ENCODE results near the gene CTH. TPM values are rescaled to one million over a fixed set of nuclear protein-coding genes. Genes with fewer than 3 reads are reported as not detected.
"Not testable (repeated sequence)": the region's sequence is repeated elsewhere in the genome, so short reads cannot be mapped to it uniquely, and the experiment has no call there.

Gene CTH
- total RNA-seq: 10 to 100 TPM; 32.3 to 85.7 (median 49.0) TPM
- long read RNA-seq, transcript CTH-202 (12 exons, 1,805 nt): major isoform, 29 of 37 reads
- long read RNA-seq, partial matches to known transcripts: 6 of 37 reads
- long read RNA-seq, other reads (novel, unspliced or antisense): 2 of 37 reads

DNA sequence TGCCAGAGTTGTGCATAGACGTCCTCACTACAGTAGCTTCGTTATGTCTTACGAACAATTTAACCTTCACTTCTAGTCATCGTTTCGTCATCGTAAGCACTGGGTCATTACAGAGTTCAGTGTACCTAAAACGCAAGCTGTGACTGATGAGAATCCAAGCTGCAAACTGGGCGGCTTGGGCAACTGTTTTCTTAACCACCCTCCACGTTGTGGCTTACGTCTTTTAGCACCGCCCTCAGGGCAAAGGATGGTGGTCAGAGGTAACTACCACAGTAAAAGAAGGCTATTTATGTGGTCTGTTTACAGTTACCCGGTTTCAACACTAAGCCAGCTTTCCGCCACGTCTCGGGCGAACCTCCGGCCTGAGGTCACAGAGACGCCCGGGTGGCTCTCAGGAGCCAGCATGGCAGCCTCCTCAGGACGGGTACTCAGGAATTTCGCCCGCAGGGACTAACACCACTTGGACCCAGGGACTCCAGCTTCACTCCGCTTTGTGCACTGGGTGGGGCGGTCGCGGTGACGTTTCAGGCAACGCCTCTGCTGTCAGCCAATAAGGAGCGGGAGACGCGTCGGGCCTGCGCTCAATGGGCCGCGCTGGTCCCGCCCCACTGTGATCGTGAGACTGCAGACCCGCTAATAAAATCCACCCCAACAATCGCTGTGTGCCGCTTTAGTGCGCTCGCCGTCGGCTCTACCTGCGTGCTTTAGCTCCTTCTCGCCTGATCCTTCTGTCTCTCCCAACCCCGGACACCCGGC, at the start of gene CTH:
Gene CTH (plus strand): TSS at position 665 of the 756 bp plus-strand sequence. CDS start 148 bp downstream, outside the sequence.
- ATAC-seq (peak; percentile 85 to 98 (median 94)), DNase-seq (peak; percentile 97 to 98 (median 98))
- Histone ChIP-seq H3K27ac (peak within 1 kb of the TSS; percentile 89 to 98 (median 98)), H3K9me3 (no peaks in the 10 kb centered on the region), H3K4me3 (peak within 1 kb of the TSS; percentile 66 to 68 (median 68)), H3K27me3 (no peaks in the 10 kb centered on the region), H3K36me3 (peaks cover 0 to 9% (median under 1%) of the 10 kb centered on the region in 4 donors), H3K4me1 (peaks cover 0 to 13% (median under 1%) of the 10 kb centered on the region in 4 donors)
- TF ChIP-seq POLR2A (IDR thresholded peaks at IDR 0.05): peak; percentile 98
- TF ChIP-seq, protein P1, sequence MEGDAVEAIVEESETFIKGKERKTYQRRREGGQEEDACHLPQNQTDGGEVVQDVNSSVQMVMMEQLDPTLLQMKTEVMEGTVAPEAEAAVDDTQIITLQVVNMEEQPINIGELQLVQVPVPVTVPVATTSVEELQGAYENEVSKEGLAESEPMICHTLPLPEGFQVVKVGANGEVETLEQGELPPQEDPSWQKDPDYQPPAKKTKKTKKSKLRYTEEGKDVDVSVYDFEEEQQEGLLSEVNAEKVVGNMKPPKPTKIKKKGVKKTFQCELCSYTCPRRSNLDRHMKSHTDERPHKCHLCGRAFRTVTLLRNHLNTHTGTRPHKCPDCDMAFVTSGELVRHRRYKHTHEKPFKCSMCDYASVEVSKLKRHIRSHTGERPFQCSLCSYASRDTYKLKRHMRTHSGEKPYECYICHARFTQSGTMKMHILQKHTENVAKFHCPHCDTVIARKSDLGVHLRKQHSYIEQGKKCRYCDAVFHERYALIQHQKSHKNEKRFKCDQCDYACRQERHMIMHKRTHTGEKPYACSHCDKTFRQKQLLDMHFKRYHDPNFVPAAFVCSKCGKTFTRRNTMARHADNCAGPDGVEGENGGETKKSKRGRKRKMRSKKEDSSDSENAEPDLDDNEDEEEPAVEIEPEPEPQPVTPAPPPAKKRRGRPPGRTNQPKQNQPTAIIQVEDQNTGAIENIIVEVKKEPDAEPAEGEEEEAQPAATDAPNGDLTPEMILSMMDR (IDR thresholded peaks at IDR 0.05): no peak
- intact Hi-C loops (cut with DNase I): no loop called here
- 0% methylated on average over 22 of the region's 48 CpGs for WGBS (ENCODE audit: insufficient coverage, low coverage, low lambda C conversion rate, missing lambda C conversion rate)

DNA sequence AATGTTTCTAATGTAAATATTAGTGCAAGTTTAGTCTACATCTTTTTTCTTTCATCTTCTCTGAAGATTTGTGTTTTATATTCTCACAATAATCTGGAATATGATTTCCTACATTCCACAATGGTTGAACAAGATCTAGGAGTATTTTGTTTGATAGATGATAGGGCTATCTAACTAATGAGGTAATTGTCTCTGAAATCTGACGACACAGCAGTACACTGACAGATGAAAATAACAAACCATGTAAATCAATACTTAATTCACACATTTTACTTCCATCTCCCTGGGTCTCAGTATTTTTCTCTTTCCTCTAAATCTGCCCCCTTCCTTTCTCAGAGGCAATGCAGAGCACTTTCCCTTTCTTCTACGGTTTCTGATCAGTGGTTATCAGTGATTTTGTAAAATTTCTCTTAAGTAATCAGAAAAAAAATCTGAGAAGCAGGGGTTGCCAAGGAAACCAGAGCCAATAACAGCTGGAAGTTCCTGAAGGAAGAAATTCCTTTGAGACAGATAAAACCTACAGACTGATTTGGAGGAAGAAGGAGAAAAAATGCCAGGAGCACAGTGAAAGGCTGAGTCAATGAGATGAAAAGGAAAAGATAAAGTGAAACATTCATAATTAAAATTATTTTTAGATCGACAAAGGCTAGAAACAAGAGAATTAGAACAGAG, 49.2 kb upstream of the CTH start:
- H3K9me3 ChIP-seq: no peaks in the 10 kb centered on the region
- intact Hi-C loops (cut with DNase I): no loop called here
- H3K27me3 ChIP-seq: no peaks in the 10 kb centered on the region
- ATAC-seq: no peak
- WGBS (ENCODE audit: insufficient coverage, low coverage, low lambda C conversion rate, missing lambda C conversion rate): 51% methylated on average over 3 of the region's 3 CpGs
- H3K36me3 ChIP-seq: no peaks in the 10 kb centered on the region
- H3K4me1 ChIP-seq: no peaks in the 10 kb centered on the region
- no peak overlapping the region for H3K27ac ChIP-seq
- TF ChIP-seq, protein P1 (IDR thresholded peaks at IDR 0.05): no peak
- no peak for TF ChIP-seq POLR2A (IDR thresholded peaks at IDR 0.05)
- no peak overlapping the region for H3K4me3 ChIP-seq
- DNase-seq: no peak

DNA sequence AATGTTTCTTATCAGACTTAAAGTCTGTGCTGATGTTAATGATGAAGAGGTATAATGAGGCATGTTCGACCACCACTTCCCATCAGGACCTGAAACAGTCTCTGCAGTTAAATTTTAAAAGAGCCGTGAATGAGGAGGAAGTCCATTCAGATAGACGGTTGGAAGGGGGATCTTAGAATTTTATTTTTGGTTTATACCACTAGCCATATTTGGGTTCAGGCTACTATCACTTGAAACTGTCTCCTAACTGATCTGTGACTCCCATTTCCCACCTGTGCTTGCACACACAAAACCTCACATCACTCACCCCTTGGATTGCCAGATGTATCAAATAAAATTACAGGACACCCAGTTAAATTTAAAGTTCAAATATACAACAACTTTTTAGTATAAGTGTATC, 46.6 kb upstream of the CTH start:
- H3K36me3 ChIP-seq: no peaks in the 10 kb centered on the region
- H3K27me3 ChIP-seq: no peaks in the 10 kb centered on the region
- H3K9me3 ChIP-seq: no peaks in the 10 kb centered on the region
- ATAC-seq: no peak
- intact Hi-C loops (cut with DNase I): no loop called here
- WGBS (ENCODE audit: insufficient coverage, low coverage, low lambda C conversion rate, missing lambda C conversion rate): 93% methylated on average over 3 of the region's 3 CpGs
- TF ChIP-seq, protein P1 (IDR thresholded peaks at IDR 0.05): no peak
- TF ChIP-seq POLR2A (IDR thresholded peaks at IDR 0.05): no peak
- H3K4me1 ChIP-seq: no peaks in the 10 kb centered on the region
- no peak overlapping the region for H3K4me3 ChIP-seq
- no peak overlapping the region for H3K27ac ChIP-seq
- no peak for DNase-seq

DNA sequence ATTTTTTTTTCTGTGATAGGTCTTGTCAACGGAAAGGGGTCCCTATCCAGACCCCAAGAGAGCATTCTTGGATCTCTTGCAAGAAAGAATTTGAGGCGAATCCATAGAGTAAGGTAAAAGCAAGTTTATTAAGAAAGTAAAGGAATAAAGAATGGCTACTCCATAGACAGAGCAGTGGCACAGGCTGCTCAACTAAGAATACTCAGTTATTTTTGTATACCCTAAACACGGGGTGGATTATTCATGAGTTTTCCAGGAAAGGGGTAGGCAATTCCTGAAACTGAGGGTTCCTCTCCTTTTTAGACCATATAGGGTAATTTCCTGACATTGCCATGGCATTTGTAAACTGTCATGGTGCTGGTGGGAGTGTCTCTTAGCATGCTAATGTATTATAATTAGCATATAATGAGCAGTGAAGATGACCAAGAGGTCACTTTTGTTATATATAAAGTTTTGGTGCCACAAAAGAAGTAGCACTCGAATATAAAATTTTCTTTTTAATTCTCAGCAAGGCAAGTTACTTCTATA, 44.6 kb upstream of the CTH start:
- H3K4me1 ChIP-seq; H3K27ac ChIP-seq; H3K9me3 ChIP-seq; H3K4me3 ChIP-seq; H3K27me3 ChIP-seq; H3K36me3 ChIP-seq; ATAC-seq; DNase-seq; intact Hi-C loops (cut with DNase I): not testable (repeated sequence)
- 68% methylated on average over 4 of the region's 4 CpGs for WGBS (ENCODE audit: insufficient coverage, low coverage, low lambda C conversion rate, missing lambda C conversion rate)

DNA sequence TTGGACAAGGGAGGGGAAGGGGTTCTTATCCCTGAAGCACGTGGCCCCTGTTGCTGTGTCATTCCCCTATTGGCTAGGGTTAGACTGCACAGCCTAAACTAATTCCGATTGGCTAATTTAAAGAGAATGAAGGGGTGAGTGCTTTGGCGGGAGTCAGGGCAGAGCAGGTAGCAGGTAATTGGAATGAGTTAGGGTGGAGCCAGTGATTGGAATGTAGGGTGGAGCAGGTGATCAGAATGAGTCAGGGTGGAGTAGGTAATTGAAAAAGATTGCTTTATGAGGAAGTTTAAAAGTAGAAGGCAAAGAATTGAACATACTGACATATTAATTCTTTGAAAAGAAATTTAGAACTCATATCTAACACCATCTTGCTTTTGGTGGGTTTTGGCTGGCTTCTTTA, 44.1 kb upstream of the CTH start:
- H3K4me3 ChIP-seq; intact Hi-C loops (cut with DNase I); H3K9me3 ChIP-seq; H3K27me3 ChIP-seq; H3K36me3 ChIP-seq; H3K4me1 ChIP-seq; DNase-seq; H3K27ac ChIP-seq; ATAC-seq: not testable (repeated sequence)
- 93% methylated on average over 3 of the region's 3 CpGs for WGBS (ENCODE audit: insufficient coverage, low coverage, low lambda C conversion rate, missing lambda C conversion rate)

DNA sequence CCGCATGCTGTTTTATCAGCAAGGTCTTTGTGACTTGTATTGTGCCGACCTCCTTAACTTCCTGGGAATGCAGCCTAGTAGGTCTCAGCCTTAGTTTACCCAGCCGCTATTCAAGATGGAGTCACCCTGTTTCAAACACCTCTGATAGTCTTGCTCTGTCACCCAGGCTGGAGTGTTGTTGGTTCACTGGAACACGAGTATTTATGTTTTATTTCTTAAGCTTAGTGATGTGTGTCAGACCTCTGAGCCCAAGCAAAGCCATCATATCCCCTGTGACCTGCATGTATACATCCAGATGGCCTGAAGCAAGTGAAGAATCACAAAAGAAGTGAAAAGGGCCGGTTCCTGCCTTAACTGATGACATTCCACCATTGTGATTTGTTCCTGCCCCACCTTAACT, 43.7 kb upstream of the CTH start:
- H3K4me3 ChIP-seq; DNase-seq; H3K27me3 ChIP-seq; H3K4me1 ChIP-seq; ATAC-seq; intact Hi-C loops (cut with DNase I); H3K27ac ChIP-seq; H3K9me3 ChIP-seq; H3K36me3 ChIP-seq: not testable (repeated sequence)
- 76% methylated on average over 5 of the region's 5 CpGs for WGBS (ENCODE audit: insufficient coverage, low coverage, low lambda C conversion rate, missing lambda C conversion rate)

DNA sequence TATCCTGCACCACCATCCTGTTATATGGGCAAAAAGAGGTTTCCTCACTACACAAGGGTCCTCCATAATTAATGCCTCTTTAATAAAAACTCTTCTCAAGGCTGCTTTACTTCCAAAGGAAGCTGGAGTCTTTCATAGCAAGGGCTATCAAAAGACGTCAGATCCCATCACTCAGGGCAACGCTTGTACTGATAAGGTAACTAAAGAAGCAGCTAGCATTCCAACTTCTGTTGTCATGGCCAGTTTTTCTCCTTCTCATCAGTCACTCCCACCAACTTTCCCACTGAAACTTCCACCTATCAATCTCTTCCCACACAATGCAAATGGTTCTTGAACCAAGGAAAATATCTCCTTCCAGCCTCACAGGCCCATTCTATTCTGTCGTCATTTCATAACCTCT, 39.5 kb upstream of the CTH start:
- H3K9me3 ChIP-seq; H3K36me3 ChIP-seq; intact Hi-C loops (cut with DNase I); H3K4me1 ChIP-seq; H3K27ac ChIP-seq; H3K27me3 ChIP-seq; DNase-seq; ATAC-seq; H3K4me3 ChIP-seq: not testable (repeated sequence)
- WGBS (ENCODE audit: insufficient coverage, low coverage, low lambda C conversion rate, missing lambda C conversion rate): 95% methylated on average over 3 of the region's 3 CpGs

Measured in right lobe of liver (tissue), 6 donors.